Activated CD4-positive, alpha-beta T cell treated with anti-CD3 and anti-CD28 coated beads, Interleukin-10, Interleukin-2, amounts not matched to agents 100 ng/mL and 50 ng/mL, durations not matched to agents 16 hours and 8 hours (primary cell): ENCODE data around the gene PBX4.
"Not testable (repeated sequence)": the region's sequence is repeated elsewhere in the genome, so short reads cannot be mapped to it uniquely, and the experiment has no call there.

Source experiments
- DNase-seq: peaks from one replicate; pipeline ENCODE4 v3.0.0-alpha.2; 2020

The PBX4 gene

GRCh38 chr19:19618219-19619051 is at the start of gene PBX4:
PBX4 (minus strand) TSS chr19:19618687; CDS start chr19:19618629, 58 bp downstream.
- DNase-seq: peak; percentile 99

- DNase-seq: not testable (repeated sequence)
These were observed 47.0 kb upstream of the PBX4 start for GRCh38 chr19:19665420-19665948.

- DNase-seq: peak; percentile 98
These were observed 45.0 kb upstream of the PBX4 start, which contains the start of gene ATP13A1 for GRCh38 chr19:19663256-19664120. ATP13A1 (minus strand) TSS chr19:19663676; CDS start chr19:19663666, 10 bp downstream.

GRCh38 chr19:19662871-19663255 is 44.4 kb upstream of the PBX4 start:
- no peak for DNase-seq

- DNase-seq: no peak
These were observed 43.9 kb upstream of the PBX4 start for GRCh38 chr19:19662344-19662743.

GRCh38 chr19:19661675-19662251 is 43.3 kb upstream of the PBX4 start:
- peak; percentile 87 for DNase-seq

- no peak for DNase-seq
These were observed 42.7 kb upstream of the PBX4 start for GRCh38 chr19:19661141-19661674.

GRCh38 chr19:19659646-19660245 is 41.3 kb upstream of the PBX4 start:
- no peak for DNase-seq

GRCh38 chr19:19657397-19657783 is 38.9 kb upstream of the PBX4 start:
- no peak for DNase-seq

GRCh38 chr19:19656451-19657396 is 38.2 kb upstream of the PBX4 start:
- no peak for DNase-seq

- DNase-seq: no peak
These were observed 37.3 kb upstream of the PBX4 start for GRCh38 chr19:19655641-19656343.

- no peak for DNase-seq
These were observed 36.6 kb upstream of the PBX4 start for GRCh38 chr19:19655051-19655594.

- DNase-seq: no peak
These were observed 36.0 kb upstream of the PBX4 start for GRCh38 chr19:19654441-19654840.

- DNase-seq: no peak
These were observed 35.2 kb upstream of the PBX4 start for GRCh38 chr19:19653597-19654147.

- DNase-seq: no peak
These were observed 34.2 kb upstream of the PBX4 start for GRCh38 chr19:19652482-19653295.

- DNase-seq: no peak
These were observed 32.6 kb upstream of the PBX4 start for GRCh38 chr19:19651076-19651475.

GRCh38 chr19:19650331-19650730 is 31.8 kb upstream of the PBX4 start:
- no peak for DNase-seq

- no peak for DNase-seq
These were observed 31.1 kb upstream of the PBX4 start for GRCh38 chr19:19649580-19649995.

- no peak for DNase-seq
These were observed 30.7 kb upstream of the PBX4 start for GRCh38 chr19:19649155-19649554.
